Left lung (tissue), 10 donors: ENCODE measurements around the gene SUCLG2. TPM values are rescaled to one million over a fixed set of nuclear protein-coding genes. Genes with fewer than 3 reads are reported as not detected.

Source experiments
- ATAC-seq: fragments of 200-7000 bp; cut with Tn5 transposase; one replicate; pipeline ENCODE4 v1.9.1; 2020; ENCODE audit warnings: moderate library complexity
- DNase-seq, 4 donors: peaks; one replicate each; pipeline ENCODE4 v3.0.0-alpha.2; 2013 to 2020
- H3K27ac ChIP-seq, 2 donors: fragments of 200-600 bp; sonication (generic) in 1 of 2; one replicate each; pipeline versions ENCODE4 v1.5.0 to v1.8.0; 2020 to 2021
- H3K27me3 ChIP-seq, 2 donors: fragments of 200-600 bp; sonication (generic) in 1 of 2; one replicate each; pipeline versions ENCODE4 v1.5.0 to v1.8.0; 2020 to 2021
- H3K36me3 ChIP-seq, 2 donors: fragments of 200-600 bp; sonication (generic) in 1 of 2; one replicate each; pipeline versions ENCODE4 v1.5.0 to v1.8.0; 2020 to 2021
- H3K4me1 ChIP-seq, 2 donors: fragments of 200-600 bp; one replicate each; pipeline ENCODE4 v1.8.0; 2021
- H3K4me3 ChIP-seq, 2 donors: fragments of 200-600 bp; sonication (generic) in 1 of 2; one replicate each; pipeline versions ENCODE4 v1.5.0 to v1.8.0; 2020 to 2021; ENCODE audit warnings: mild to moderate bottlenecking in 1 of 2
- H3K9me3 ChIP-seq, 2 donors: fragments of 200-600 bp; sonication (generic) in 1 of 2; one replicate each; pipeline versions ENCODE4 v1.5.0 to v1.8.0; 2020 to 2021
- intact Hi-C, 2 donors: fragments of 100-400 bp; cut with DNase I; formaldehyde crosslinking; loops; one replicate each; pipeline versions ENCODE4 v1.11.2 to v1.14.2; 2022
- polyA plus RNA-seq, 6 donors: library from polyadenylated mRNA; unstranded; fragments of 120-200 nt; gene quantifications; one replicate each; pipeline ENCODE4 v1.2.1, GENCODE V29; 2013; ENCODE audit not compliant: insufficient read length in 6 of 6
- total RNA-seq, 2 donors: library from RNA; stranded (reverse); fragmentation: NEBNext Ultra II Directional; extraction: Animal tissue kit (Norgen Biotek cat#: 25700); gene quantifications; one replicate each; pipeline ENCODE4 v1.2.1, GENCODE V29; 2021
- TF ChIP-seq, protein P1 (sequence below), 2 donors: fragments of 200-600 bp; sonication (generic) in 1 of 2; IDR thresholded peaks; one replicate each; pipeline versions ENCODE4 v1.5.0 to v1.8.0; 2021; ENCODE audit warnings: antibody characterized with exemption in 2 of 2
- donor health status: DM: no; HTN: yes; CAD: no.
- donor health status: DM: no; HTN: no; CAD: no.

The SUCLG2 gene
- total and polyA plus RNA-seq, 8 donors: 52.7 to 74.1 (median 60.0) TPM

DNA sequence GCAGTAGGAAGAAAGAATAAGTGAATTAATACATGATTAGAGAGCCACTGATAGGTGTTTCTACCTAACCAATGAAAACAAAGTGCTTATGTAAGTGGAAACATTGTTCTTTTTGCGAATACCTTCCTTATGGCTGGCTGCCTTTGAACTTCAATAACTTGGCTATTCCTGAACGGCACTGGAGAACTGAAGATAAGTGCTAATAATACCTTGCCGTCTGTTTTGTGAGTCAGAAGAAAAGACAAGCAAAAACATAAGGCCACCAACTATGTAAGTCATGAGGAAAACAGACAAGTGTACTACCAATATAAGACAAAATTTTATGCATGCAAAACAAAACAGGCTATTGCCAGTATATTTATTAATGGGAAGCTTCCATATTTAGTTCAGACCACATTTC is 160.6 kb downstream of the SUCLG2 start:
- Histone ChIP-seq H3K9me3 (no peaks in the 10 kb centered on the region), H3K4me1 (no peaks in the 10 kb centered on the region), H3K27ac (no peak overlapping the region), H3K4me3 (no peak overlapping the region), H3K27me3 (no peaks in the 10 kb centered on the region), H3K36me3 (peaks cover 0 to 29% of the 10 kb centered on the region in 2 donors)
- DNase-seq (no peak), ATAC-seq (no peak)
- intact Hi-C loops: no loop called here
- TF ChIP-seq, protein P1, sequence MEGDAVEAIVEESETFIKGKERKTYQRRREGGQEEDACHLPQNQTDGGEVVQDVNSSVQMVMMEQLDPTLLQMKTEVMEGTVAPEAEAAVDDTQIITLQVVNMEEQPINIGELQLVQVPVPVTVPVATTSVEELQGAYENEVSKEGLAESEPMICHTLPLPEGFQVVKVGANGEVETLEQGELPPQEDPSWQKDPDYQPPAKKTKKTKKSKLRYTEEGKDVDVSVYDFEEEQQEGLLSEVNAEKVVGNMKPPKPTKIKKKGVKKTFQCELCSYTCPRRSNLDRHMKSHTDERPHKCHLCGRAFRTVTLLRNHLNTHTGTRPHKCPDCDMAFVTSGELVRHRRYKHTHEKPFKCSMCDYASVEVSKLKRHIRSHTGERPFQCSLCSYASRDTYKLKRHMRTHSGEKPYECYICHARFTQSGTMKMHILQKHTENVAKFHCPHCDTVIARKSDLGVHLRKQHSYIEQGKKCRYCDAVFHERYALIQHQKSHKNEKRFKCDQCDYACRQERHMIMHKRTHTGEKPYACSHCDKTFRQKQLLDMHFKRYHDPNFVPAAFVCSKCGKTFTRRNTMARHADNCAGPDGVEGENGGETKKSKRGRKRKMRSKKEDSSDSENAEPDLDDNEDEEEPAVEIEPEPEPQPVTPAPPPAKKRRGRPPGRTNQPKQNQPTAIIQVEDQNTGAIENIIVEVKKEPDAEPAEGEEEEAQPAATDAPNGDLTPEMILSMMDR (IDR thresholded peaks at IDR 0.05): no peak

DNA sequence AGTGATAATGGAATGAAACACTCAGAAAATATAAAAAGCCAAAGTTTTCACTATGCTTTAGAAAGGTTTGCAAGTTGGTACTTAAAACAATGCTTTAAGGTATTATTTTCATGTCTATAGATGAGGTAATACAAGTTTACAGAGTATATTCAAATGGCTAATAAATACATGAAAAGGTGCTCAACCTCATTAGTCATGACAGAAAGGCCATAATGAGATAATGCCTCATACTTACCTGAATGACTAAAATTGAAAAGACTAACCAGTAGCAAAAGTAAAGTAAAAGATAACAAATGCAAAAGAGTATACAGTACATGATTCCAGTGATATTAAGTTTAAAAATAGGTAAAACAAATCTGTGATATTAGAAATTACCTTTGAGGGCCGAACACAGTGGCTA is 163.8 kb downstream of the SUCLG2 start:
- ATAC-seq: no peak

DNA sequence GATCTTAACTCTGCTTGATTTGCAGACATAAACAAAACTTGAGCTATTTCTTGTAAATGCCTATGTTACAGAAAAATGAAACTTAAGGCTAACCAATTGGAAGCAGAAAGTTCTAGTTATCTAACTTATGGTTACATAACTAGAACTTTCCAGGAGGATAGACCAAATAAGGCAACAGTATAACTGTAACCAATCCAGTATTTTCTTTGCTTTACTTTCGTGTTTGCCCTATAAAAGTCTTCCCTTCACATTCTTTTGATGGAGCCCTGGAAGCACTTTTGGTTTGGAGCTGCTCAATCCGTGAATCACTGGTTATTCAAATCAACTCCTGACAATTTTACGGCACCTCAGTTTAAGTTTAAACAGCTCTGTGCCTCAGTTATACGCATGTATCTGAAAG is 164.6 kb downstream of the SUCLG2 start:
- H3K4me3 ChIP-seq: no peak overlapping the region
- intact Hi-C loops: no loop called here
- DNase-seq (no peak), ATAC-seq (no peak)
- TF ChIP-seq, protein P1 (IDR thresholded peaks at IDR 0.05): no peak
- H3K27me3 ChIP-seq: no peaks in the 10 kb centered on the region
- H3K27ac ChIP-seq: no peak overlapping the region
- no peaks in the 10 kb centered on the region for H3K4me1 ChIP-seq
- peaks cover 0 to 18% of the 10 kb centered on the region in 2 donors for H3K36me3 ChIP-seq
- no peaks in the 10 kb centered on the region for H3K9me3 ChIP-seq

More for the DNA sequence above, 163.8 kb downstream of the SUCLG2 start:
- H3K36me3 ChIP-seq: peaks cover 0 to 26% of the 10 kb centered on the region in 2 donors
- no peaks in the 10 kb centered on the region for H3K27me3 ChIP-seq
- H3K4me3 ChIP-seq: no peak overlapping the region
- intact Hi-C loops: no loop called here
- no peaks in the 10 kb centered on the region for H3K4me1 ChIP-seq
- H3K27ac ChIP-seq: no peak overlapping the region
- DNase-seq: no peak
- TF ChIP-seq, protein P1 (IDR thresholded peaks at IDR 0.05): no peak
- no peaks in the 10 kb centered on the region for H3K9me3 ChIP-seq

- intact Hi-C loops: no loop called here
Measured at GRCh38 chr3:67487564-67488114, 166.8 kb downstream of the SUCLG2 start.

GRCh38 chr3:67486883-67487282 is 167.5 kb downstream of the SUCLG2 start:
- Histone ChIP-seq H3K36me3 (peaks cover 0 to 4% of the 10 kb centered on the region in 2 donors), H3K4me1 (no peaks in the 10 kb centered on the region), H3K27ac (no peak overlapping the region), H3K9me3 (no peaks in the 10 kb centered on the region), H3K4me3 (no peak overlapping the region), H3K27me3 (no peaks in the 10 kb centered on the region)
- DNase-seq: no peak
- intact Hi-C loops: no loop called here
- no peak for ATAC-seq
- TF ChIP-seq, protein P1 (IDR thresholded peaks at IDR 0.05): no peak

More at GRCh38 chr3:67487564-67488114, 166.8 kb downstream of the SUCLG2 start:
- no peak overlapping the region for H3K27ac ChIP-seq
- no peak overlapping the region for H3K4me3 ChIP-seq
- DNase-seq (no peak), ATAC-seq (no peak)
- no peaks in the 10 kb centered on the region for H3K27me3 ChIP-seq
- H3K4me1 ChIP-seq: no peaks in the 10 kb centered on the region
- peaks cover 0 to 4% of the 10 kb centered on the region in 2 donors for H3K36me3 ChIP-seq
- H3K9me3 ChIP-seq: no peaks in the 10 kb centered on the region
- TF ChIP-seq, protein P1 (IDR thresholded peaks at IDR 0.05): no peak
